IPS-20b (cell line): ENCODE data around the gene PROM2.

Source experiments
- H3K27ac ChIP-seq: one replicate; pipeline ENCODE4 v1.5.1; 2013; ENCODE audit warnings: low read length
- H3K27me3 ChIP-seq: 2 replicates; pipeline ENCODE4 v1.6.1; 2013; ENCODE audit warnings: mild to moderate bottlenecking, low read length, inconsistent platforms; ENCODE audit not compliant: insufficient read depth
- H3K36me3 ChIP-seq: 2 replicates; pipeline ENCODE4 v1.6.1; 2013; ENCODE audit warnings: low read depth, mild to moderate bottlenecking, inconsistent platforms, low read length, moderate library complexity; ENCODE audit not compliant: insufficient read depth
- H3K4me1 ChIP-seq: 2 replicates; pipeline ENCODE4 v1.6.1; 2013; ENCODE audit warnings: mild to moderate bottlenecking, control low read depth, inconsistent platforms, low read length, moderate library complexity; ENCODE audit not compliant: insufficient read depth
- H3K4me3 ChIP-seq: 2 replicates; pipeline ENCODE4 v1.5.1; 2013; ENCODE audit warnings: mild to moderate bottlenecking, low read length, inconsistent platforms
- H3K9ac ChIP-seq: 2 replicates; pipeline ENCODE4 v1.6.1; 2013; ENCODE audit warnings: low read depth, mild to moderate bottlenecking, inconsistent platforms, low read length, moderate library complexity
- H3K9me3 ChIP-seq: 2 replicates; pipeline ENCODE4 v1.6.1; 2013; ENCODE audit warnings: mild to moderate bottlenecking, low read depth, low read length, inconsistent platforms; ENCODE audit not compliant: insufficient read depth

The PROM2 gene

GRCh38 chr2:95301876-95302641 lies 27.8 kb downstream of the PROM2 start:
- Histone ChIP-seq H3K9me3 (no peaks in the 10 kb centered on the region), H3K27ac (no peak overlapping the region), H3K9ac (no peak overlapping the region), H3K27me3 (no peaks in the 10 kb centered on the region; the same call in 1 of the 2 replicates), H3K4me1 (peaks cover 3% of the 10 kb centered on the region; the same call in 1 of the 2 replicates), H3K4me3 (no peak overlapping the region), H3K36me3 (no peaks in the 10 kb centered on the region)

DNA sequence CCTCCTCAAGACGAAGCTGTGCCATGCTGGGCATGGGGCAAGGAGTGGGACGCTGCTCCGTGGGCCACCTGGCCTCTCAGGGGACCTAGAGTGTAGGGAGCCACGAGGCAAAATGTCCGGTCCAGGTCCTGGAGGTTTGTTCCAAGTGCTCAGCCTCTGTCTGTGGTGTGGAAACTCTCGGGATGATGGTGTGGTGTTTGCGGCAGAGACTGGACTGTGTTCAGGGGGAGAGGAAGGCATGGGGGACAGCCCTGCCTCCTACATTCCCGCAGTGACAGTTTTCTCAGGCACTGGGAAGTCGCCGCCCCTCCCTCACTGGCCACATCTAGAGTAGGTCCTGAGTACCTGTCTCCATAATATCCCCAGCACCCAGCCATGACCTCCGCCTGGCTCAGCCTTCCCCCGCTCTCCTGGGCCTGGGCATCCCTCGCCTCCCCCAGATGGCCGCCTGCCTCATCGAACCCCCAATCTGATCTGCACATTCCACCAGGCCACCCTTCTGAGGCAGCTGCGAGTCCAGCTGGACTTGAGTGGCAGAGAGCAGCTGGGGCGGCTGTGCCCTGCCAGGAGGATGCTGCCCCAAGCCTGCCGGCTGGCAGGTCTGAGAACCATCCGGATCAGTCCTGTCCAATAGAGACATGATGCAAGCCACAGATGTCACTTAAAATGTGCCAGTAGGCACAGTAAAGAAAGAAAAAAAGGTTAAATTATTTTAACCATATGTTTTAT lies 29.1 kb downstream of the PROM2 start:
- no peaks in the 10 kb centered on the region; the same call in 1 of the 2 replicates for H3K27me3 ChIP-seq

GRCh38 chr2:95305380-95306061 lies 31.3 kb downstream of the PROM2 start:
- Histone ChIP-seq H3K4me1 (no peaks in the 10 kb centered on the region), H3K27ac (no peak overlapping the region), H3K27me3 (no peaks in the 10 kb centered on the region), H3K9me3 (no peaks in the 10 kb centered on the region), H3K36me3 (no peaks in the 10 kb centered on the region), H3K4me3 (no peak overlapping the region), H3K9ac (no peak overlapping the region)

More for the DNA sequence above, 29.1 kb downstream of the PROM2 start:
- Histone ChIP-seq H3K9me3 (no peaks in the 10 kb centered on the region), H3K27ac (no peak overlapping the region), H3K9ac (no peak overlapping the region), H3K4me1 (no peaks in the 10 kb centered on the region), H3K4me3 (no peak overlapping the region), H3K36me3 (no peaks in the 10 kb centered on the region)

- H3K27ac ChIP-seq, result no peak overlapping the region
- no peaks in the 10 kb centered on the region for H3K4me1 ChIP-seq
- H3K4me3 ChIP-seq, result no peak overlapping the region
- no peaks in the 10 kb centered on the region for H3K27me3 ChIP-seq
- no peak overlapping the region for H3K9ac ChIP-seq
- no peaks in the 10 kb centered on the region for H3K9me3 ChIP-seq
- no peaks in the 10 kb centered on the region for H3K36me3 ChIP-seq
These were observed 32.2 kb downstream of the PROM2 start for GRCh38 chr2:95306336-95306895.

DNA sequence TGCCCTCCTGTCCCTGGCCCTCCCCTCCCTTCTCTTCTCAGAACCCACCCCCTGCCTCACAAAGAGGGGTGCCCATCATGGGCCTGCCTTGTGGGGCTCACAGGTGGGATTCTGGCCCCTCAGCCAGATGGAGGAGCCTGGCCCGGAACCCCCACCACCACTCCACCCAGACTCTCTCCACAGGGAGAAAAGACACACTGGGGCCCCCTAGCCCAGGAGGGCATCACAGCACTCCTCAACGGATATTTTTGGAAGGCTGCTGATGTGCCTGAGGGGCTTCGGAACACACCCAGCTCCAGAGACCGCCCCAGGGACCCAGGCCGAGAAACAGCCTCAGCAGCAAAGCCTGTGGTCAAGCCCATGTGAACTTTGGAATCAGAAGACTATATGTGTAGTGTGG lies 32.8 kb downstream of the PROM2 start:
- Histone ChIP-seq H3K36me3 (no peaks in the 10 kb centered on the region), H3K9me3 (no peaks in the 10 kb centered on the region), H3K4me1 (no peaks in the 10 kb centered on the region), H3K9ac (no peak overlapping the region), H3K27me3 (no peaks in the 10 kb centered on the region), H3K4me3 (no peak overlapping the region), H3K27ac (no peak overlapping the region)

DNA sequence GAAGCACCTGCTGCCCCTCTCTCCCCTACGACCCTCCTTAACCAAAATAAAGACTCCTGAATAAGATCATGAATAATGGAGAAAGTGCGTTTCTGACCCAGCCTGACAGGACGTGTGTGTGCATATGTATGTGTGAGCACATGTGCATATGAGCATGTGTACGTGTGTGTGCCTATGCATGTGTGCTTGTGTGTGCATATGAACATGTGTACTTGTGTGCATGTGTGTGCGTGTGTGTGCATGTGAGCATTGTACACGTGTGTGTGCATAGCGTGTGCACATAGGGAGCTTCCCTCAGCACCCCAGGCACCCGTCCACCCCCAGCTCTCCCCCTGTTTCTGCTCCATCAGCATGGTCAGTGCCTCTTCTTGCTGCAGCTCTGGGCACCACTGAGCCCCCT lies 33.6 kb downstream of the PROM2 start:
- Histone ChIP-seq H3K4me1 (no peaks in the 10 kb centered on the region), H3K27me3 (no peaks in the 10 kb centered on the region), H3K9ac (no peak overlapping the region), H3K9me3 (no peaks in the 10 kb centered on the region), H3K4me3 (no peak overlapping the region), H3K36me3 (no peaks in the 10 kb centered on the region), H3K27ac (no peak overlapping the region)

DNA sequence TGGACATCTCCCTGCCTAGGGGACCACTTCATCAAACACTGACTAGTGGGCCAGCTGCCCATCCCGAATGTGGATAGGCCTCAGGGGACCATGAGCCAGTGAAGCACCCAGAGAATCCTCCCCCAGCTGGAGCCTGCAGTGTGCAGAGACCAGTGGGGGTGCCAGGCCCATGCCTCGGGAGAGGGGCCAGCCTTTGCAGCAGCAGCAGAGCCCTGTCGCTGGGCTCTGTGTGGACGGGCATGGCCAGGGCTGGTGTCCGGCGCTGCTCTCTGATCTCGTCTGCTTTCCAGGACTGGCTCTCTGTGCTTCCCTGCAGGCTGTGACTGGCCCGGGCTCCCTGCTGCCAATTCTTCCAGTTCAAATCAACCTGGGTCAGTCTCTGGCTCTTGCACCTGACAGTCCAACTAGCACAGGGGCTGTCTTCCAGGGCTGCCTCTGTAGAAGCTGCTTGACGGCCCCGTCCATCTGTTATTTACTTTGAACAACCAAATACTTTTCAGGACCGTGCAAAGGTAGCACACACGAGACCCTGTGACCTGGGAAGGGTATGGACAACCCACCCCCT lies 34.3 kb downstream of the PROM2 start:
- Histone ChIP-seq H3K27me3 (no peaks in the 10 kb centered on the region), H3K4me1 (no peaks in the 10 kb centered on the region), H3K9ac (no peak overlapping the region), H3K27ac (no peak overlapping the region), H3K9me3 (no peaks in the 10 kb centered on the region), H3K4me3 (no peak overlapping the region), H3K36me3 (no peaks in the 10 kb centered on the region)

DNA sequence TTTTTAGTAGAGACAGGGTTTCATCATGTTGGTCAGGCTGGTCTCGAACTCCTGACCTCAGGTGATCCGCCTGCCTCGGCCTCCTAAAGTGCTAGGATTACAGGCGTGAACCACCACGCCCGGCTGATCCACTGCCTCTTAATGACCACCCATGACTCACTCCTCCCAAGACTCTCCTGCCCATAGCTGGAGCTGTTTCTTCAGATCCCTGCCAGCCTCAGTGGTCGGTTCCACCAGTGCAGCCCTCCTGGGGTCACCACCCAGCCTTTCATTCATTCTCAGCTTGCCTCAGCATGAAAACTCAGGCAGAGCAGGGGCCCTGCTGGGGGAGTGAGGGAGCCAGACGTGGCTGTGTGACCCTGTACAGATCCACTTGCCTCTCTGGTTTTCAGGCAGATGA lies 35.4 kb downstream of the PROM2 start:
- Histone ChIP-seq H3K27me3 (no peaks in the 10 kb centered on the region), H3K4me1 (no peaks in the 10 kb centered on the region), H3K27ac (no peak overlapping the region), H3K36me3 (no peaks in the 10 kb centered on the region), H3K4me3 (no peak overlapping the region), H3K9ac (no peak overlapping the region), H3K9me3 (no peaks in the 10 kb centered on the region)

GRCh38 chr2:95310216-95310615 lies 36.0 kb downstream of the PROM2 start:
- H3K27ac ChIP-seq, result no peak overlapping the region
- H3K9me3 ChIP-seq, result no peaks in the 10 kb centered on the region
- no peak overlapping the region for H3K4me3 ChIP-seq
- H3K4me1 ChIP-seq, result no peaks in the 10 kb centered on the region
- H3K36me3 ChIP-seq, result no peaks in the 10 kb centered on the region
- H3K27me3 ChIP-seq, result no peaks in the 10 kb centered on the region
- H3K9ac ChIP-seq, result no peak overlapping the region

DNA sequence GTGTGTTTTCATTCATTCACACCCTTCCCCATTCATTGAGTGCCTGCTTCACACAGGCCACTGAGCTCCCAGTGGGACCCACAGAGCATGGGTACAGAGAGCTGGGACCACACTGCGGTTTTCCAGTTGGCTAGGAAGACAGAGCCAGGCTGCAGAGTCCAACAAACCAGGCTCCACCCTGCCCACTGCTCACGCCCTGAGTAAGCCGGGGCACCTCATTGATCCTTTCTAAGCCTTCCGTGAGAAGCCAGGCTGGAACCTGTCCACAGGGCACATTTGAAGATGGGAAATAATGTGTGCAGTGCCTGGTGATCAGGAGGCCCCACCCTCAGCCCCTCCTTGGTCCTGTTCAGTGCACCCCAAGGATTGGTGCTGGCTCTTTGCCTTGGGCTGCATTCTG lies 36.4 kb downstream of the PROM2 start:
- Histone ChIP-seq H3K4me1 (no peaks in the 10 kb centered on the region), H3K36me3 (no peaks in the 10 kb centered on the region), H3K27ac (no peak overlapping the region), H3K9ac (no peak overlapping the region), H3K4me3 (no peak overlapping the region), H3K27me3 (no peaks in the 10 kb centered on the region), H3K9me3 (no peaks in the 10 kb centered on the region)

DNA sequence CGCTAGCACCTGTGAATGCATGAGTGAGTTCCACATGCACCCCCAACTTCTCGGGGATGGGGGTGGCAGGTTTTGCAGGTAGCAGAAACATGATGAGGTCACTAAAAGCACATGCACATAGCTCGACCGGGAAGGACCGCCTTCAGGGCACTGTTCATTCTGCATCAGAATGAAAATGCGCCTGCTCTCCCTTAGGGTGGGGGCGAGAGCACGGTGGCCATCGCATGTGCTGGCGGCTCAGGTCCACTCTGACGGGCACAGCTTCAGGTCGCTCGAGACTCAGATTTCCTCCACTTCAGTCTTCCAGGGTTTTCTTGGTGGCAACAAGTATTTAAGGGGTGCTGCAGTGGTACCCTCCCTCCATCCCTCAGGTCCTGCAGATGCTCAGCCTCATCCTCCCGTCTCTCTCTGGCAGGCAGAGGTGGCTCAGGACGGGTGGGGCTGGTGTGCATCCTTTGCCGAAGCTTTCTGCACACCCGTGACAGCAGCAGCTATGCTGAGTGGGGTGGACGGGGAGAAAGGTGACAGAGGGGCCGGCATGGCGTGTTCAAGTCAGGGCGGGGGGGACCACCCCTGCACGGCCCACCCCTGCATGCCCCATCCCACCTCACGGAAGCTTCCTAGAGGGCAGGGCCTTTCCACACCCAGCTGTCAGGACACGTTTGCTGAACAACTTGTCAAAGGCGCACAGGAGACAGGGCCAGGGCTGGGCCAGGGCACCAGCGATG lies 37.7 kb downstream of the PROM2 start:
- no peaks in the 10 kb centered on the region for H3K36me3 ChIP-seq
- H3K27me3 ChIP-seq, result no peaks in the 10 kb centered on the region
- H3K4me1 ChIP-seq, result no peaks in the 10 kb centered on the region

More for the DNA sequence above, 37.7 kb downstream of the PROM2 start:
- Histone ChIP-seq H3K27ac (no peak overlapping the region), H3K4me3 (no peak overlapping the region), H3K9me3 (no peaks in the 10 kb centered on the region), H3K9ac (no peak overlapping the region)
